HG02610 (cell line): ENCODE data around the gene PLA2R1.
A peak's percentile ranks its signal among the peaks of the same experiment; 100 is the strongest.

Experiments
- ATAC-seq: cut with Tn5 transposase; IDR thresholded peaks from one replicate; pipeline ENCODE4 v1.9.1; 2021; ENCODE audit warnings: mild to moderate bottlenecking, moderate library complexity; ENCODE audit not compliant: unreplicated experiment

The PLA2R1 gene

GRCh38 chr2:159938395-159938794 lies 124.0 kb downstream of the PLA2R1 start:
- no peak for ATAC-seq

GRCh38 chr2:159936471-159936870 lies 125.9 kb downstream of the PLA2R1 start:
- no peak for ATAC-seq

GRCh38 chr2:159933727-159934049 lies 128.7 kb downstream of the PLA2R1 start:
- ATAC-seq: peak; percentile 86

- no peak for ATAC-seq
Measured at GRCh38 chr2:159933040-159933726, 129.2 kb downstream of the PLA2R1 start.

- no peak for ATAC-seq
Measured at GRCh38 chr2:159926695-159927094, 135.7 kb downstream of the PLA2R1 start.

GRCh38 chr2:159925975-159926374 lies 136.4 kb downstream of the PLA2R1 start:
- no peak for ATAC-seq

GRCh38 chr2:159922563-159922962 lies 139.9 kb downstream of the PLA2R1 start:
- ATAC-seq: peak; percentile 91

GRCh38 chr2:159921752-159922404 lies 140.5 kb downstream of the PLA2R1 start:
- peak; percentile 71 for ATAC-seq

GRCh38 chr2:159916511-159916910 lies 145.9 kb downstream of the PLA2R1 start:
- ATAC-seq: no peak

- ATAC-seq: no peak
Measured at GRCh38 chr2:159913900-159914299, 148.5 kb downstream of the PLA2R1 start.

- no peak for ATAC-seq
Measured at GRCh38 chr2:159912580-159912979, 149.8 kb downstream of the PLA2R1 start.

GRCh38 chr2:159910951-159911350 lies 151.5 kb downstream of the PLA2R1 start:
- ATAC-seq: no peak

GRCh38 chr2:159908623-159909022 lies 153.8 kb downstream of the PLA2R1 start:
- no peak for ATAC-seq

GRCh38 chr2:159907909-159908308 lies 154.5 kb downstream of the PLA2R1 start:
- ATAC-seq: no peak

- no peak for ATAC-seq
Measured at GRCh38 chr2:159905926-159906714, 156.3 kb downstream of the PLA2R1 start.

- peak; percentile 43 for ATAC-seq
Measured at GRCh38 chr2:159904959-159905305, 157.5 kb downstream of the PLA2R1 start.

GRCh38 chr2:159904127-159904958 lies 158.1 kb downstream of the PLA2R1 start, which contains the start of gene LY75:
TSS of gene LY75 (minus strand) at chr2:159904756.
- peak; percentile 85 for ATAC-seq

GRCh38 chr2:159903443-159904126 lies 158.8 kb downstream of the PLA2R1 start:
- ATAC-seq: peak; percentile 22

GRCh38 chr2:159902722-159903121 lies 159.7 kb downstream of the PLA2R1 start:
- no peak for ATAC-seq

- ATAC-seq: no peak
Measured at GRCh38 chr2:159900343-159900742, 162.1 kb downstream of the PLA2R1 start.
